H4 (cell line): ENCODE data around the gene CBY3. TPM values are rescaled to one million over a fixed set of nuclear protein-coding genes. Genes with fewer than 3 reads are reported as not detected.

ENCODE experiments used
- total RNA-seq: library from RNA; depleted of rRNA; stranded (reverse); fragments of >200 nt; shearing (Covaris generic); gene quantifications from 2 replicates; pipeline ENCODE4 v1.2.3, GENCODE V29; 2014; rRNA removed

Gene CBY3
- total RNA-seq, 1 experiment from 2014 or later, result not detected

Other genes with a start within 250 kb of the CBY3 start
- gene RUFY1, start 130.5 kb downstream of the CBY3 start, total RNA-seq, result 43.3 and 53.2 TPM in 2 replicates
- gene HNRNPH1, start 57.4 kb downstream of the CBY3 start, total RNA-seq, result 417 and 435 TPM in 2 replicates
- 978 and 1,126 TPM in 2 replicates for gene CANX, start 17.9 kb upstream of the CBY3 start, total RNA-seq
- gene MAML1, start 51.8 kb upstream of the CBY3 start, total RNA-seq, result 11.9 and 12.8 TPM in 2 replicates
- gene LTC4S, start 113.0 kb upstream of the CBY3 start, total RNA-seq, result not detected in 2 replicates
- gene MGAT4B, start 125.8 kb upstream of the CBY3 start, total RNA-seq, result 160 and 216 TPM in 2 replicates
- 993 and 1,115 TPM in 2 replicates for gene SQSTM1, start 139.9 kb upstream of the CBY3 start, total RNA-seq
- 3.8 and 16.8 TPM in 2 replicates for gene MRNIP, start 177.8 kb upstream of the CBY3 start, total RNA-seq
- gene TBC1D9B, start 226.9 kb upstream of the CBY3 start, total RNA-seq, result 32.1 and 37.5 TPM in 2 replicates